Keratinocyte (primary cell): ENCODE data around the gene TM9SF1. TPM values are rescaled to one million over a fixed set of nuclear protein-coding genes. Genes with fewer than 3 reads are reported as not detected.
"Not testable (repeated sequence)": the region's sequence is repeated elsewhere in the genome, so short reads cannot be mapped to it uniquely, and the experiment has no call there.

ENCODE experiments used
- DNase-seq: peaks from one replicate; pipeline ENCODE4 v3.0.0-alpha.2; 2011; ENCODE audit warnings: low read depth, missing footprints, low spot score
- FAIRE-seq: peaks from 2 replicates; lab custom pipeline; 2011; peaks lifted over from hg19 to GRCh38; lab: Jason Lieb, UNC
- H2AFZ ChIP-seq: 2 replicates; pipeline ENCODE4 v1.6.0; 2012; ENCODE audit warnings: low read length, control low read depth, inconsistent platforms; ENCODE audit not compliant: control insufficient read depth
- H3K27ac ChIP-seq: 2 replicates; pipeline ENCODE4 v1.5.1; 2011; ENCODE audit warnings: low read length; ENCODE audit not compliant: control insufficient read depth, insufficient read depth
- H3K27me3 ChIP-seq: 3 replicates; pipeline ENCODE4 v1.6.0; 2011; ENCODE audit warnings: low read length; ENCODE audit not compliant: control insufficient read depth, insufficient read depth; ENCODE audit errors: extremely low read depth
- H3K36me3 ChIP-seq, 2 experiments: 2 replicates in 1 of 2; 3 replicates in 1 of 2; pipeline ENCODE4 v1.5.1; 2011; ENCODE audit warnings: low read length in 2 of 2, mild to moderate bottlenecking in 1 of 2; ENCODE audit not compliant: control insufficient read depth in 2 of 2, insufficient read depth in 2 of 2; ENCODE audit errors: extremely low read depth in 1 of 2
- H3K4me1 ChIP-seq: 3 replicates; pipeline ENCODE4 v1.5.1; 2011; ENCODE audit warnings: low read length; ENCODE audit not compliant: control insufficient read depth, insufficient read depth; ENCODE audit errors: extremely low read depth
- H3K4me2 ChIP-seq: 3 replicates; pipeline ENCODE4 v1.6.0; 2011; ENCODE audit warnings: low read depth, low read length; ENCODE audit not compliant: control insufficient read depth, insufficient read depth; ENCODE audit errors: extremely low read depth
- H3K4me3 ChIP-seq, 3 experiments: fragments of 200-600 bp in 1 of 3; sonication (generic) in 1 of 3; 2 replicates in 2 of 3; 3 replicates in 1 of 3; pipeline ENCODE4 v1.5.1; 2011 to 2016; ENCODE audit warnings: low read length in 3 of 3, mild to moderate bottlenecking in 3 of 3, control low read depth in 2 of 3, inconsistent platforms in 1 of 3, low read depth in 1 of 3, mixed read lengths in 1 of 3, mixed run types in 1 of 3, moderate library complexity in 1 of 3; ENCODE audit not compliant: control insufficient read depth in 2 of 3, insufficient read depth in 2 of 3; ENCODE audit errors: extremely low read depth in 1 of 3
- H3K79me2 ChIP-seq: 2 replicates; pipeline ENCODE4 v1.6.0; 2012; ENCODE audit warnings: low read length; ENCODE audit not compliant: control insufficient read depth, insufficient read depth
- H3K9ac ChIP-seq: 3 replicates; pipeline ENCODE4 v1.6.0; 2011; ENCODE audit warnings: low read length; ENCODE audit not compliant: control insufficient read depth, insufficient read depth; ENCODE audit errors: extremely low read depth
- H3K9me1 ChIP-seq: 3 replicates; pipeline ENCODE4 v1.6.0; 2011; ENCODE audit warnings: low read length; ENCODE audit not compliant: control insufficient read depth, insufficient read depth; ENCODE audit errors: extremely low read depth
- H3K9me3 ChIP-seq: 2 replicates; pipeline ENCODE4 v1.5.1; 2012; ENCODE audit warnings: low read depth, low read length; ENCODE audit not compliant: control insufficient read depth
- H4K20me1 ChIP-seq: 3 replicates; pipeline ENCODE4 v1.6.0; 2011; ENCODE audit warnings: low read length; ENCODE audit not compliant: control insufficient read depth, insufficient read depth; ENCODE audit errors: extremely low read depth
- EZH2 ChIP-seq: IDR thresholded peaks from one replicate; pipeline ENCODE4 v1.6.1; 2012; ENCODE audit warnings: inconsistent platforms, mild to moderate bottlenecking, low read length, moderate library complexity
- dilution Hi-C: fragments of 300-500 bp; cut with MboI; formaldehyde crosslinking; loops from one replicate; pipeline ENCODE4 v1.7.0; 2020; ENCODE audit warnings: low sequenced_read_pairs; ENCODE audit not compliant: extremely low pct_ligation_motif_present
- polyA plus RNA-seq, 5 experiments: library from polyadenylated mRNA; depleted of rRNA in 3 of 5; stranded (reverse) in 3 of 5; stranded (forward) in 1 of 5; unstranded in 1 of 5; fragments of >200 nt; gene quantifications; 1 replicate in 1 of 5; 2 replicates in 3 of 5; 3 replicates in 1 of 5; pipeline versions ENCODE4 v1.2.1 to v1.2.3, GENCODE V29; 2011 to 2012; ENCODE audit warnings: missing spikeins in 2 of 5, low read depth in 1 of 5, low replicate concordance in 1 of 5
- TF ChIP-seq, protein P1 (sequence below), 3 experiments: IDR thresholded peaks in 1 of 3; conservative IDR thresholded peaks in 1 of 3; optimal IDR thresholded peaks in 1 of 3; 2 replicates in 2 of 3; 3 replicates in 1 of 3; pipeline versions ENCODE3 to v1.5.1; 2011; ENCODE audit warnings: low read length in 3 of 3, mild to moderate bottlenecking in 3 of 3, moderate library complexity in 2 of 3, control low read depth in 1 of 3, inconsistent platforms in 1 of 3; ENCODE audit not compliant: insufficient read depth in 2 of 3; ENCODE audit errors: extremely low read depth in 1 of 3

Gene TM9SF1
- polyA plus RNA-seq, 1 donor (not counting 4 experiments of a cell fraction or from before 2014, with no cell fraction given), result 19.2 TPM

GRCh38 chr14:24219080-24219479 lies 23.8 kb upstream of the TM9SF1 start:
- Histone ChIP-seq H3K79me2 (peaks cover 51% of the 10 kb centered on the region), H4K20me1 (no peaks in the 10 kb centered on the region), H2AFZ (no peak overlapping the region), H3K27ac (no peak overlapping the region), H3K9me1 (no peaks in the 10 kb centered on the region), H3K36me3 (peaks cover 6 to 10% of the 10 kb centered on the region in 2 experiments), H3K4me2 (no peak overlapping the region), H3K4me1 (peaks cover 7% of the 10 kb centered on the region), H3K9me3 (no peaks in the 10 kb centered on the region), H3K4me3 (no peak overlapping the region), H3K9ac (no peak overlapping the region), H3K27me3 (no peaks in the 10 kb centered on the region)
- FAIRE-seq, result no peak
- dilution Hi-C loops, result no loop called here
- no peak for DNase-seq
- no peak for TF ChIP-seq EZH2
- TF ChIP-seq, protein P1, sequence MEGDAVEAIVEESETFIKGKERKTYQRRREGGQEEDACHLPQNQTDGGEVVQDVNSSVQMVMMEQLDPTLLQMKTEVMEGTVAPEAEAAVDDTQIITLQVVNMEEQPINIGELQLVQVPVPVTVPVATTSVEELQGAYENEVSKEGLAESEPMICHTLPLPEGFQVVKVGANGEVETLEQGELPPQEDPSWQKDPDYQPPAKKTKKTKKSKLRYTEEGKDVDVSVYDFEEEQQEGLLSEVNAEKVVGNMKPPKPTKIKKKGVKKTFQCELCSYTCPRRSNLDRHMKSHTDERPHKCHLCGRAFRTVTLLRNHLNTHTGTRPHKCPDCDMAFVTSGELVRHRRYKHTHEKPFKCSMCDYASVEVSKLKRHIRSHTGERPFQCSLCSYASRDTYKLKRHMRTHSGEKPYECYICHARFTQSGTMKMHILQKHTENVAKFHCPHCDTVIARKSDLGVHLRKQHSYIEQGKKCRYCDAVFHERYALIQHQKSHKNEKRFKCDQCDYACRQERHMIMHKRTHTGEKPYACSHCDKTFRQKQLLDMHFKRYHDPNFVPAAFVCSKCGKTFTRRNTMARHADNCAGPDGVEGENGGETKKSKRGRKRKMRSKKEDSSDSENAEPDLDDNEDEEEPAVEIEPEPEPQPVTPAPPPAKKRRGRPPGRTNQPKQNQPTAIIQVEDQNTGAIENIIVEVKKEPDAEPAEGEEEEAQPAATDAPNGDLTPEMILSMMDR (optimal IDR thresholded peaks at IDR 0.05 in 1 of 3, IDR thresholded peaks at IDR 0.05 in 1 of 3, conservative IDR thresholded peaks at IDR 0.05 in 1 of 3; ENCODE audit: extremely low read depth in 1 of 3, insufficient read depth in 2 of 3, low read length in 3 of 3), result no peak

GRCh38 chr14:24216876-24217275 lies 21.6 kb upstream of the TM9SF1 start:
- H3K9ac ChIP-seq, H4K20me1 ChIP-seq, H3K9me1 ChIP-seq, H3K4me2 ChIP-seq, H3K4me3 ChIP-seq, H3K9me3 ChIP-seq, DNase-seq, dilution Hi-C loops, H2AFZ ChIP-seq, FAIRE-seq, H3K27me3 ChIP-seq, H3K27ac ChIP-seq: not testable (repeated sequence)
- peaks cover 12% of the 10 kb centered on the region for H3K4me1 ChIP-seq
- peaks cover 10 to 11% of the 10 kb centered on the region in 2 experiments for H3K36me3 ChIP-seq
- peaks cover 34% of the 10 kb centered on the region for H3K79me2 ChIP-seq

GRCh38 chr14:24216345-24216699 lies 21.1 kb upstream of the TM9SF1 start:
- no peak overlapping the region for H3K9ac ChIP-seq
- peaks cover 32% of the 10 kb centered on the region for H3K79me2 ChIP-seq
- H3K4me1 ChIP-seq, result peaks cover 12% of the 10 kb centered on the region
- no peaks in the 10 kb centered on the region for H3K27me3 ChIP-seq
- no peak for TF ChIP-seq EZH2
- TF ChIP-seq, protein P1 (optimal IDR thresholded peaks at IDR 0.05 in 1 of 3, IDR thresholded peaks at IDR 0.05 in 1 of 3, conservative IDR thresholded peaks at IDR 0.05 in 1 of 3; ENCODE audit: extremely low read depth in 1 of 3, insufficient read depth in 2 of 3, low read length in 3 of 3), result no peak
- no peak for DNase-seq
- H3K4me2 ChIP-seq, result peak overlapping the region; percentile 94
- dilution Hi-C loops, result no loop called here
- H3K9me3 ChIP-seq, result no peaks in the 10 kb centered on the region
- no peak overlapping the region for H2AFZ ChIP-seq
- peak overlapping the region; percentile 81 for H3K27ac ChIP-seq
- peak overlapping the region in 1 of 3 experiments; percentile 92 for H3K4me3 ChIP-seq
- H4K20me1 ChIP-seq, result no peaks in the 10 kb centered on the region
- H3K9me1 ChIP-seq, result no peaks in the 10 kb centered on the region
- H3K36me3 ChIP-seq, result peaks cover 10 to 11% of the 10 kb centered on the region in 2 experiments
- FAIRE-seq, result no peak
